A549 (cell line): Measurements from ENCODE around the gene PTCH2.

ENCODE experiments used
- EP300 ChIP-seq, 2 experiments: fragments of >200 bp; sonication (Bioruptor Twin); formaldehyde crosslinking; IDR thresholded peaks; 2 replicates in 1 of 2; 3 replicates in 1 of 2; pipeline ENCODE4 v1.6.1; 2016 to 2017
- PHF8 ChIP-seq: fragments of 200-600 bp; sonication (generic); IDR thresholded peaks from 2 replicates; pipeline ENCODE4 v1.6.1; 2016; ENCODE audit warnings: low read depth, mild to moderate bottlenecking, antibody characterized with exemption, moderate library complexity, borderline replicate concordance
- TF ChIP-seq, protein P1 (sequence below): fragments of >200 bp; sonication (Bioruptor Twin); formaldehyde crosslinking; IDR thresholded peaks from 3 replicates; pipeline ENCODE4 v1.5.1; 2016

DNA sequence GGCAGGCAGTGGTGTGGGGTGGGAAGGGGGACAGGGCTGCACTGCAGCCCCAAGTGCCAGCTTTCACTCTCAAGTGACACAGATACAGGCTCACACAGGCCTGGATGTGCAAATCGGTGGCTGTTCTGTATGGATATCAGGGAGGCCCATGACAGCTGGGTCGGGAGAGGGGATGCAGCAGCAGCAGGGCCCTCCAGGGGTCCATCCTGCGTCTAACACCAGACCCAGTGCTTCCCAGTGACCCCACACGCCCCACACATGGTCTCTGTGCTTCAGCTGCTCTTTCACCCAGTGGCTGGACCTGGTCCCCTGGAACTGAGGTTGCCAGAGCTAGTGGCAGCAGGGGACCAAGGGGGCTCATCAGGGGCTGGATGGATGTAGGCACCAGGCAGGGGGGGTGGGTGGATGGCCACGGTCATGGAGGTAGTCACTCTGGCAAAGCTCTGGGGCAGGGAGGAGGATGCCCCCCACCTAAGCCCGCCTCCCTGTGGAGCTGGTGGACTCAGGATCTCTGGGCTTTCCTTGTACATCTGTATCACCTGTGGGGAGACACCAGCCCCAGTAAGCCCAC lies 20.8 kb downstream of the PTCH2 start:
- TF ChIP-seq PHF8 (no peak), EP300 (IDR thresholded peaks at IDR 0.05) (no peak)
- TF ChIP-seq, protein P1, sequence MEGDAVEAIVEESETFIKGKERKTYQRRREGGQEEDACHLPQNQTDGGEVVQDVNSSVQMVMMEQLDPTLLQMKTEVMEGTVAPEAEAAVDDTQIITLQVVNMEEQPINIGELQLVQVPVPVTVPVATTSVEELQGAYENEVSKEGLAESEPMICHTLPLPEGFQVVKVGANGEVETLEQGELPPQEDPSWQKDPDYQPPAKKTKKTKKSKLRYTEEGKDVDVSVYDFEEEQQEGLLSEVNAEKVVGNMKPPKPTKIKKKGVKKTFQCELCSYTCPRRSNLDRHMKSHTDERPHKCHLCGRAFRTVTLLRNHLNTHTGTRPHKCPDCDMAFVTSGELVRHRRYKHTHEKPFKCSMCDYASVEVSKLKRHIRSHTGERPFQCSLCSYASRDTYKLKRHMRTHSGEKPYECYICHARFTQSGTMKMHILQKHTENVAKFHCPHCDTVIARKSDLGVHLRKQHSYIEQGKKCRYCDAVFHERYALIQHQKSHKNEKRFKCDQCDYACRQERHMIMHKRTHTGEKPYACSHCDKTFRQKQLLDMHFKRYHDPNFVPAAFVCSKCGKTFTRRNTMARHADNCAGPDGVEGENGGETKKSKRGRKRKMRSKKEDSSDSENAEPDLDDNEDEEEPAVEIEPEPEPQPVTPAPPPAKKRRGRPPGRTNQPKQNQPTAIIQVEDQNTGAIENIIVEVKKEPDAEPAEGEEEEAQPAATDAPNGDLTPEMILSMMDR: no peak
